GM08714 (cell line): Measurements from ENCODE around the gene RAB19.
"Not testable (repeated sequence)": the region's sequence is repeated elsewhere in the genome, so short reads cannot be mapped to it uniquely, and the experiment has no call there.

Source experiments
- H3K4me3 ChIP-seq: fragments of 200-500 bp; sonication (Bioruptor generic); 2 replicates; pipeline ENCODE4 v1.5.1; 2014; ENCODE audit warnings: mild to moderate bottlenecking, low read length, inconsistent platforms
- ZNF274 ChIP-seq: IDR thresholded peaks from 2 replicates; pipeline ENCODE4 v1.6.1; 2012; ENCODE audit warnings: mild to moderate bottlenecking, low read depth, low read length

Gene RAB19

DNA sequence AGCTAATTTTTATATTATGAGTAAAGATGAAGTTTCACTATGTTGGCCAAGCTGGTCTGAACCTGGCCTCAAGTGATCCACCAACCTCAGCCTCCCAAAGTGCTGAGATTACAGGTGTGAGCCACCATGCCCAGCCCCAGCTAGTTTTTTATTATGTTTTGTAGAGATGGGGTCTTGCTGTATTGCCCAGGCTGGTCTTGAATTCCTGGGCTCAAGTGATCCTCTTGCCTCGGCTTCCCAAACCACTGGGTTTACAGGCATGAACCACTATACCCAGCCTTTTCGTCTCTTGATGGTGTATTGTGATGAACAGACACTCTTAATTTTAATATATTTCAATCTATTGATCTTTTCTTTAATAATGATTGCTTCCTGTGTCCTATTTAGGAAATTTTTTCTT, 17.7 kb downstream of the RAB19 start:
- no peak overlapping the region for H3K4me3 ChIP-seq
- TF ChIP-seq ZNF274 = no peak

DNA sequence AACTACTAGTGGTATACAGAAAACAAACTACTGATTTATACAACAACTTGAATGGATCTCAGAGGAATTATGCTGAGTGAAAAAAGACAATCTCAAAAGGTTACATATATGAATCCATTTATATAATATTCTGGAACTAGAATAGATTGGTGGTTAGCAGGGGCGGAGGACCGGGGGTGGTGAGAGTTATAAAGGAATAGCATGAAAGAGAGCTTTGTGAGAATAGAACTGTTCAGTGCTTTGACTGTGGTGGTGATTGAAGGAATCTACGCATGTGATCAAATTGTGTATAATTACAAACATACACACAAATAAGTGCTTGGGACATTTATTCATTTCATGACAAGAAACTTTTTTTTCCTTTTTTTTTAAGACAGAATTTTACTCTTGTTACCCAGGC, 19.6 kb downstream of the RAB19 start:
- TF ChIP-seq ZNF274 = no peak
- H3K4me3 ChIP-seq = no peak overlapping the region

DNA sequence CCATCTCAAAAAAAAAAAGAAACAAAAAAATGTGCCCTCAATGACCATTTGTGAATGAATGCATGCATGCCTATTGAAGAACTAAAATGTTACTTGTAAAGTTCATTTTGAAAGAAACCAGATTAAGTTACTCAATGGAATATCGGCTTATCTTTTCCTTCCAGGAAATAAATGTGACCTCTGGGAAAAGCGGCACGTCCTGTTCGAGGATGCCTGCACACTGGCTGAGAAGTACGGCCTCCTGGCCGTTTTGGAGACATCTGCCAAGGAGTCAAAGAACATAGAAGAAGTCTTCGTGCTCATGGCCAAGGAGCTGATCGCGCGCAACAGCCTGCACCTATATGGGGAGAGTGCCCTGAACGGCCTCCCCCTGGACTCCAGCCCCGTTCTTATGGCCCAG, 21.9 kb downstream of the RAB19 start:
- no peak overlapping the region for H3K4me3 ChIP-seq
- no peak for TF ChIP-seq ZNF274

DNA sequence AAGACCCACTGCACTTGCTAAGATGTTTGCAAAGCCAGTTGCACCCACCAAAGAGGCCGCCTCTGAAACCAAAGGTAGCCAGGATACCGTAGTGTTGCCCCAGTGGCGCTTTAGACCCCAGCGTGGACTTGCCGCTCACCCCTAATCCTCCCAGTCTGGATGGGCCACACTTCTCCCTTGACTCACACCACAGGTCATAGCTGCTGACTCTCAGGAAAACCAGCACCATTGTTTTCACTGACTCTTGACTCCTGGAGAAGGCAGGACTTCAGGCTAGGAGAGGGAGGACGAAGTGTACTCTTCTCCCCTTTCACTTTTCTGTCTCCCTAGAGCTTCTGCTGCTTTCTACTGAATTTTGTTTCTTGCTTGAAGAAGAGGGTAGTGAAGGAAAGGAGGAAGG, 22.3 kb downstream of the RAB19 start:
- TF ChIP-seq ZNF274 = no peak
- no peak overlapping the region for H3K4me3 ChIP-seq

DNA sequence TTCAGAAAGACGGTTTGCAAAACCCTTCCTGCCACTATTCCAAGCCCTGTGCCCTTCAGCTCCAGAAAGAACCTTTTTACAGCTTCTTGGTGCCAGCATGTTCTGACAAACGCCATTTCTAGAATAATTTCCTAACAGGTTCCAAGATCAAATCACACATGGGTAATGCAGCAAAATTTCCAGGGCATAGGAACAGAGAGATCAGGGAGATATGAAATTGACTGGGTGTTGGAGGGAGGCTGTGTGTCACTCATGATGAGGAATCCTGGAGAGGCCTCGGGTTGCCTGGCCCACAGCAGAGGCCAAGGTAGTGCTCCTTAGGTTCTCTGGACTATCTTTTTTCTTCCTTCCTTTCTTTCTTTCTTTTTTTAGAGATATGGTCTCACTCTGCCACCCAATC, 29.5 kb downstream of the RAB19 start:
- H3K4me3 ChIP-seq = no peak overlapping the region
- TF ChIP-seq ZNF274 = no peak

DNA sequence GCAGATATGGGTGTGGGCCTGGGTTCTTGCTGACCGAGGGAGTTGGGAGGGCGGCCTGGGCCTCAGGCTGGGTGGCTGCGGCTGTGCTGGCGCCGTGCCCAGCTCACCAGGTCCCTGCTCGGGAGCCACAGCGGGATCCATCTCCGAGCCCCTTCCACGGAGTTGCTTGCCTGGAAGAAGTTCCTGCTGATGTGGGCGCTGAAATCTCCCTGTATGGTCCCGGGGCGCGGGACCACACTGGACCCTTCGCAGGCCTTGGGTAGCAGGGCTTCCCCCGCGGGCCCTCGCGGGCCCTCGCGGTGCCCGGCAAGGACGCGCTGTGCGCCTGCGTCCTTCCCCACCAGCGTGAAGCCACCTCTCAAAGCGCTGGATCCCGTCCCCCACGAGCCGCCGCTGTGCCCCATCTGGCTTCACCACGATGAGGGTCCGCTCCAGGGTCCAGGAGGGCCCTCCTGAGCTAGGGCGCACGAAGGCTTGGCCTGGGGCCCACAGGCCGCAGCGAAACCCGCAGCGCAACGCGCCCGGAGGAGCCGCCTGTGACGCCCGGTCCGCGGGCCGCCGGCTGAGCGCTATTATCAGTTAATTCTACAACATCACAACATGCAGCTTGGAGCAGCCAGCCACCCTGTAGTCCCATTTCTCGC, 31.5 kb downstream of the RAB19 start:
- TF ChIP-seq ZNF274 = no peak
- H3K4me3 ChIP-seq = no peak overlapping the region

DNA sequence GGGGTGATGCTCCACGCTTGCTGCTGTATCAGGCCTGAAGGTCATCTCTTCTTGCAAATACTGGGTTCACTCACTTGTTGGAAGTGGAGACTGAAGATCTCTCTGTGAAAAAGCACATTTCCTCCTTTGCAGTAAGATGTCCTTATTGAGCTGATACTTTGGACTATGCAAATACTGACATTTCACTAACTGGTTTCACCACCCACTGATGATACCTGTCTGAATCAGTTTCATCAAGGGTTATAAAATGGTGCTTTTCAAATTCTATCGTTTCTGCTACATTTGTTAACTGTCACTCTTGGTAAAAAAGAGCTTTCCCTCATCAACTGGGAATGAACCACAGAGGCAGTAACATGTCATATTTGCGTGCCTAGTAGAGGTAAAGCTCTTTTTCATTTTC, 35.5 kb downstream of the RAB19 start:
- TF ChIP-seq ZNF274 = no peak
- H3K4me3 ChIP-seq = no peak overlapping the region

DNA sequence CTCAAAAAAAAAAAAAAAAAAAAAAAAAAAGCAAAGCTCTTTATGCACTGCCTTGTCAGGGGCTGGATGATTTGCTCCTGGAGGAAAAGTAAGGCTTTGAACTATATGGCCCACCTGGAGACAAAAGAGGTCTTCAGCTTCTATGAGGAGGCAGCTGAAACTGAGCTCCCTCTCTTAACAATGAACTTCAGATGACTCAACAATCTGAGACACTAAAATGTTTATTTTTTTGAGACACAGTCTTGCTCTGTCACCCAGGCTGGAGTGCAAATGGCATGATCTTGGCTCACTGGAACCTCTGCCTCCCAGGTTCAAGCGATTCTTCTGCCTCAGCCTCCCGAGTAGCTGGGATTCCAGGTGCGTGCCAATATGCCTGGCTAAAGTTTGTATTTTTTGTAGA, 36.7 kb downstream of the RAB19 start:
- H3K4me3 ChIP-seq = no peak overlapping the region
- no peak for TF ChIP-seq ZNF274

DNA sequence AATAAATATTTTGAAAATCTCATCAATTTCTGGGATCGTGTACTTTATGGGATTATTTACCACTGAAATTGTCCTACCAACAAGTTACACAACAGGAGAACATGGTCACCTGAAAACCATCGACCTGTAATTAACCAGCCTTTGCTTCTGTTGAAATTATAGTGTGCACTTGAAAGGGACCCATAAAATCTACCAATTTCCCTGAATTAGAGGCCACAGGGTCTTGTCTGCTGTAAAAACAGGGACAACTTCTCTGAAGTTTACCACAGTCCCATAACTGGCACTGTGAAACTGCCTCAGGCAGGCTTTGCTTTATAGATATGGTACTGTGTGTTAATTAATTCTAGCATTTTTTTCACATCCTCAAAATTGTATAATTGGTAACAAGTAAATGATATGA, 37.7 kb downstream of the RAB19 start:
- TF ChIP-seq ZNF274 = no peak
- no peak overlapping the region for H3K4me3 ChIP-seq

DNA sequence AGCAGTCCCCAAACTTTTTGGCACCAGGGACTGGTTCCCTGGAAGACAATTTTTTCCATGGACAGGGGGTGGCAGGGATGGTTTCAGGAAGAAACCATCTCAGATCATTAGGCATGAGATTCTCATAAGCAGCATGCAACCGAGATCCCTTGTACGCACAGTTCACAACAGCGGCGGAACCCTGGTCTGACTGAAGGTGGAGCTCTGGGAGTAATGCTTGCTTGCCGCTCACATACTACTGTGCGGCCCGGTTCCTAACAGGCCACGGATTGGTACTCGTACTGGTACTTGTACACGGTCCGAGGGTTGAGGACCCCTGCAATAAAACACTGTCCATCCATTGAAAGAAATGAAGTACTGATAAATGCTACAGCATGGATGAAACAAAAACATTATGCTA, 42.6 kb downstream of the RAB19 start:
- H3K4me3 ChIP-seq = no peak overlapping the region
- no peak for TF ChIP-seq ZNF274

DNA sequence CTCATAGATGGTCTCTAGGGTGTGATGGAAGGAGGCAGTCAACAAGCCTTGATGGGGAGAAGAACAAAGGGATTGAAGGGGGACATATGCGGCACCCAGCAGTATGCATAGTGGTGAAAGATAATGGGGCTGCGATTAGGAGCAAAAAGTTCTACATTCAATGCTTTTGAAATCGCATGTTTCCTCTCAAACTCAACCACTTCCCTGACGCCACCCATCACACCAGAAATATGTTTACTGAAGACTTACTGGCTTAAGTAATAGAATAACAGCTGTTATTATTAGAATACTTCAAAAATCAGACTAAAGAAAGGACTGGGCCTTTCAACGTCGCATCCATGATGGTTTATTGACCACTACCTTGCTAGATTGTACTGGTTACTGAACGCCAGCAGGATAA, 44.0 kb downstream of the RAB19 start:
- no peak for TF ChIP-seq ZNF274
- H3K4me3 ChIP-seq = no peak overlapping the region

DNA sequence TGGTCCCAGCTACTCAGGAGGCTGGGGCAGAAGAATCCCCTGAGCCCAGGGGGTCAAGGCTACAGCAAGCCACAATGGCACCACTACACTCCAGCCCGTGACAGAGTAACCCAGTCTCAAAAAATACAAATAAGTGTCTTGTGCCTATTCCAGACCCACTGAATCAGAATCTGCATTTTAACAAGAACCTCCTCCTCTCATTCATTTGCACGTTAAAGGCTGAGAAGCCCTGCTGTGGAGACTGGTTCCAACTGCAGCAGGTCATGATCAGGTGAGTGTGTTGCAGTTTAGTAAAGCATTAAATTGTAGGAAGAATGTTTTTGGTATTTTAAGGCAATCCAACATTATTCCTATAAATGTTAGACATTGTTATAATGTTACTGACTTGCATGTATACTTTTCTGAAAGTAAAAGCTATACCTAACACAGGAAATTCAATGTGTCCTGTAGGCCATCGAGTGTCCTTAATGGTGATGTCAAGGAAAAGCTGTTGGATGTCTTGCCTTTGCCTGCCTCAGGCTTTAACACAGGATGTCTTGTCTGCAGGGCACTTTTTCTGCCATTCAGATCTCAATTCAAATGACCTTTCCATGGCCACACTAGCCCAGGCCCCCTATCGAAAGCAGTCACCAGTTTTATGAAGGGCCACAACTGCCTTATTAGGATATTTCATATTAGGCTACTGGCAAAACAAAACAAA, 45.1 kb downstream of the RAB19 start:
- TF ChIP-seq ZNF274 = no peak
- no peak overlapping the region for H3K4me3 ChIP-seq

DNA sequence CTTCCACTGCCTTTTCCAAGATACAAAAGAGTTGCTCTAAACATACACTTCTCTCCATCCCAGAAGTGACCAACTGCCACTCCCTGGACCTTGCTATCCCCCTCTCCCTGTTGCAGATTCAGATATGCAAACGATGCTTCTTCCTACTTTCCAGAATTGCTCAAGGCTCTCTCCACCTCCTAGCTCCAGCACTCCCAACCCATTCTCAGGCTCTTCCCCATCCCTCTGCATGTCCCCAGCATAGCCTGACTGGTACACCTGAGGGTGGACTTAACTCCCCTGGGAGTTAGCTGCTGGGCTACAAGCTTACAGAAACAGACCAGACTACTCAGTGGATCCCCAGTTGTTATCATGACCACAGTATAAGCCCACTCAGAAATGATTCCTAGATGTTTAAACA, 47.9 kb downstream of the RAB19 start:
- no peak for TF ChIP-seq ZNF274
- no peak overlapping the region for H3K4me3 ChIP-seq

DNA sequence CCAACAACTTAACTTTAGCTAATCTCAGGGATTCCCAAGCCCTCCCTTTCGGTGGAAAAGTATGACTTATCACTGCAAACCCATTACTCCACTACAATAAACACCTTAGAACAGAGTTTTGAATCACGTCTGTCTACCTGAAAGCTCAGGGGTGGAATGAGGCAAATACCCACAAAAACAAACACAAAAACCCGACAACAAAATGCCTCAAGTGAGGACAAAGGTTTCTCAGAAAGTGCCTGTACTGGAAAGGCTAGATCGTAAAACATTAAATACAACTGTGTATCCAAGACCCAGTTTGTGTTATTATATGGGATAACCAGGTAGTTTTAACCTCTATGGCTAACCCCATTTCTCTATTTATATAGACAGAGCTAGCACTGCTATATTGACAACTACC, 49.4 kb downstream of the RAB19 start:
- H3K4me3 ChIP-seq = no peak overlapping the region
- no peak for TF ChIP-seq ZNF274

DNA sequence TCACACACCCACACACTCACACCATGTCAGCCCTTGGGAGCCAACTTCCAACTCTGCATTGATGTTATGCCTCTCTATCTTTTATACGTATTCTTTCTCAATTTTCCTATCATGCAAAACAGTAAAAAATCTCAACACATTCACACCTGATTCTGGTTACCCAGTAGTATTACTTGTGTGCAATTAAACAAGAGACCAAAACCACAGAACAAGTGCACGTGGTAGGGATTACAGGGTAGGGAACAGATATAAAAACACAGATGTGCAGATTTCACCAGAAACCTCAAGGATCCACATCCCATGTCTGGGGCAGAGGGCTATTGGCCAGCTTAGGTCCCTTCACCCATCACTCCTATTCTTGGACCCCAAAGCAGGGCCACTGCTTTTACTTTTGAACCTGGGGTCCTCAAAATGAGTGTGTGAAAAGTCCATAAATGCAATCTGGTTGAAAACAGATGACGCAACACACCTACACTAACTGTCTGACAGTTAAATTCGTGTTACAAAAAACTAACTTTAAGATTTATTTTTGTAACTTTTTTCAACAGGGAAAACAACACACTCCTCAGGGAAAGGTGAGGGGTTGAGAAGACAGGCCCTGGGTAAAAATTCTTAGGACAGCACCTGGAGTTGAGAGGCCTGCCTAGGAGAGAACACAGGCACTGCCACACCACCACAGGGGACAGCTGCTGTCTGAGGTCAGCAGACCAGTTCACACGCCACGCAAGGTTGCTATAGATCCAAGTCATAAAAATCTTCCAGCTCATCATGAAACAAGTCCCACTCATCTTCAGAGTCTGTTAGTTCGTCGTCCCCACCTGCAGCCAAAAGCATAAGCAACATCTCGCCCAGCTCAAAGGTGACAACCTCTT, 50.2 kb downstream of the RAB19 start:
- H3K4me3 ChIP-seq = not testable (repeated sequence)
